ENCODE results near the gene GOSR2.

DNA sequence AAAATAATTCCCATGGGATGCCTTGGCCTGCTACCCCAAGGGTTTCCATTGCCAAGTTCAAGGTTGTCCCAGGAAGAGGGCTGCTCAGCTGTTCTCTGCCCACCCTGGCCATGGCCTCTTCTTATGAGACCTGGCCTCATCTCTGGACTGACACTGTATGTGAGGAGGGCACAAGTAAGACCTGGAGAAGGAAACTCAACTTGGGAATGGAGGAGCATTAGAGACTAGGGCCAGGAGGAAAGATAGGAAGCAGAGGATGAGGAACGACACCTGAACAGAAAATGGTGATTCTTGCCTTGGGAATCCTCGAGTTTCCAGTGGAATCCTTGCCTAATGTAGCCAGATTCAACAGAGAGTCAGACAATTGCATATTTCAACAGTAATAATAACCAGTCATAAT, 24.6 kb upstream of the GOSR2 start:
- TF ChIP-seq POLR2A (IDR thresholded peaks at IDR 0.05; ENCODE audit: low read depth, low read length) (no peak), MAFK (IDR thresholded peaks at IDR 0.05; ENCODE audit: low read depth, low read length) (no peak), RCOR1 (IDR thresholded peaks at IDR 0.05; ENCODE audit: insufficient replicate concordance, low read length) (no peak), CEBPB (IDR thresholded peaks at IDR 0.05; ENCODE audit: low read depth, low read length) (no peak), RFX5 (IDR thresholded peaks at IDR 0.05; ENCODE audit: low read depth, low read length) (no peak), CHD1 (IDR thresholded peaks at IDR 0.05; ENCODE audit: low read depth, low read length) (no peak), SMC3 (IDR thresholded peaks at IDR 0.05; ENCODE audit: low read depth, low read length) (no peak)
- TF ChIP-seq, protein P1, sequence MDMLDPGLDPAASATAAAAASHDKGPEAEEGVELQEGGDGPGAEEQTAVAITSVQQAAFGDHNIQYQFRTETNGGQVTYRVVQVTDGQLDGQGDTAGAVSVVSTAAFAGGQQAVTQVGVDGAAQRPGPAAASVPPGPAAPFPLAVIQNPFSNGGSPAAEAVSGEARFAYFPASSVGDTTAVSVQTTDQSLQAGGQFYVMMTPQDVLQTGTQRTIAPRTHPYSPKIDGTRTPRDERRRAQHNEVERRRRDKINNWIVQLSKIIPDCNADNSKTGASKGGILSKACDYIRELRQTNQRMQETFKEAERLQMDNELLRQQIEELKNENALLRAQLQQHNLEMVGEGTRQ (IDR thresholded peaks at IDR 0.05; ENCODE audit: low read depth, low read length) = no peak
- TF ChIP-seq, protein P2, sequence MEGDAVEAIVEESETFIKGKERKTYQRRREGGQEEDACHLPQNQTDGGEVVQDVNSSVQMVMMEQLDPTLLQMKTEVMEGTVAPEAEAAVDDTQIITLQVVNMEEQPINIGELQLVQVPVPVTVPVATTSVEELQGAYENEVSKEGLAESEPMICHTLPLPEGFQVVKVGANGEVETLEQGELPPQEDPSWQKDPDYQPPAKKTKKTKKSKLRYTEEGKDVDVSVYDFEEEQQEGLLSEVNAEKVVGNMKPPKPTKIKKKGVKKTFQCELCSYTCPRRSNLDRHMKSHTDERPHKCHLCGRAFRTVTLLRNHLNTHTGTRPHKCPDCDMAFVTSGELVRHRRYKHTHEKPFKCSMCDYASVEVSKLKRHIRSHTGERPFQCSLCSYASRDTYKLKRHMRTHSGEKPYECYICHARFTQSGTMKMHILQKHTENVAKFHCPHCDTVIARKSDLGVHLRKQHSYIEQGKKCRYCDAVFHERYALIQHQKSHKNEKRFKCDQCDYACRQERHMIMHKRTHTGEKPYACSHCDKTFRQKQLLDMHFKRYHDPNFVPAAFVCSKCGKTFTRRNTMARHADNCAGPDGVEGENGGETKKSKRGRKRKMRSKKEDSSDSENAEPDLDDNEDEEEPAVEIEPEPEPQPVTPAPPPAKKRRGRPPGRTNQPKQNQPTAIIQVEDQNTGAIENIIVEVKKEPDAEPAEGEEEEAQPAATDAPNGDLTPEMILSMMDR (conservative IDR thresholded peaks at IDR 0.05; ENCODE audit: low read depth, low read length) = no peak
